Glutamatergic neuron (in vitro differentiated cells): ENCODE data around the gene NFATC2. TPM values are rescaled to one million over a fixed set of nuclear protein-coding genes. Genes with fewer than 3 reads are reported as not detected.

Source experiments
- DNase-seq: peaks from one replicate; pipeline ENCODE4 v3.0.0; 2022
- H3K27ac Mint-ChIP-seq: one replicate; pipeline ENCODE4 v1.8.0; 2020; ENCODE audit warnings: mild to moderate bottlenecking, mixed read lengths, inconsistent platforms; ENCODE audit not compliant: unreplicated experiment
- H3K27me3 Mint-ChIP-seq: one replicate; pipeline ENCODE4 v1.8.0; 2020; ENCODE audit warnings: mild to moderate bottlenecking, moderate library complexity, mixed read lengths, inconsistent platforms; ENCODE audit not compliant: unreplicated experiment
- H3K36me3 Mint-ChIP-seq: one replicate; pipeline ENCODE4 v1.8.0; 2020; ENCODE audit warnings: mild to moderate bottlenecking, mixed read lengths, inconsistent platforms; ENCODE audit not compliant: unreplicated experiment
- H3K4me1 Mint-ChIP-seq: one replicate; pipeline ENCODE4 v1.8.0; 2020; ENCODE audit warnings: mild to moderate bottlenecking, low read depth, mixed read lengths, inconsistent platforms; ENCODE audit not compliant: unreplicated experiment
- H3K4me3 Mint-ChIP-seq: one replicate; pipeline ENCODE4 v1.8.0; 2020; ENCODE audit warnings: mild to moderate bottlenecking, mixed read lengths, inconsistent platforms; ENCODE audit not compliant: unreplicated experiment
- H3K9me3 Mint-ChIP-seq: one replicate; pipeline ENCODE4 v1.8.0; 2020; ENCODE audit warnings: mild to moderate bottlenecking, moderate library complexity, mixed read lengths, inconsistent platforms; ENCODE audit not compliant: unreplicated experiment
- total RNA-seq: library from RNA; stranded (reverse); fragmentation: NEBNext Ultra II Directional; extraction: Animal tissue kit (Norgen Biotek cat#: 25700); gene quantifications from one replicate; pipeline ENCODE4 v1.2.1, GENCODE V29; 2021; ENCODE audit not compliant: unreplicated experiment
- TF ChIP-seq, protein P1 (sequence below): fragments of 200-600 bp; sonication (generic); IDR thresholded peaks from one replicate; pipeline ENCODE4 v1.5.0; 2021; ENCODE audit not compliant: partially characterized antibody, unreplicated experiment

The NFATC2 gene
- total RNA-seq, 1 donor from 2014 or later, result not detected

DNA sequence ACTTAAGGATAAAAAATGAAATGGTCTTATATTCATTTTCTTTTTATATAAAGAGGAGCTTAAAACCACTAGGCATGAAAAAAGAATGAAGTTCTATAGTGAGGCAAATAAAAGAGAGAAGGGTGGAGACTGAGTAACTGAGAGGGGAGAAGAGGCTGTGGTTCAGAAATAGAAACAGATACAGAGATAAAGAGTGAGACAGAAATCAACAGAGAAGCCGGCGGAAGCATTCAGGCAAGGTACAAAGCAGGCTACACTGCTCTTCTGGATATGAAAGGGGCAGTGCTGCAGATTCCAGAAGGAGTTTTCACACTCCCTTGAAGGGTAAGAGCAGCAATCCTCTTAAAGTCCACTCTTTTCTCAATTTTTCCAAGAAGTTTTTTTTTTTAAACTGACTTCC, 29.9 kb downstream of the NFATC2 start:
- H3K9me3 Mint-ChIP-seq, result no peaks in the 10 kb centered on the region
- peaks cover 6% of the 10 kb centered on the region for H3K27me3 Mint-ChIP-seq
- H3K4me1 Mint-ChIP-seq, result peaks cover 8% of the 10 kb centered on the region
- DNase-seq, result no peak
- H3K27ac Mint-ChIP-seq, result no peak overlapping the region
- H3K36me3 Mint-ChIP-seq, result peaks cover 10% of the 10 kb centered on the region
- no peak overlapping the region for H3K4me3 Mint-ChIP-seq
- TF ChIP-seq, protein P1, sequence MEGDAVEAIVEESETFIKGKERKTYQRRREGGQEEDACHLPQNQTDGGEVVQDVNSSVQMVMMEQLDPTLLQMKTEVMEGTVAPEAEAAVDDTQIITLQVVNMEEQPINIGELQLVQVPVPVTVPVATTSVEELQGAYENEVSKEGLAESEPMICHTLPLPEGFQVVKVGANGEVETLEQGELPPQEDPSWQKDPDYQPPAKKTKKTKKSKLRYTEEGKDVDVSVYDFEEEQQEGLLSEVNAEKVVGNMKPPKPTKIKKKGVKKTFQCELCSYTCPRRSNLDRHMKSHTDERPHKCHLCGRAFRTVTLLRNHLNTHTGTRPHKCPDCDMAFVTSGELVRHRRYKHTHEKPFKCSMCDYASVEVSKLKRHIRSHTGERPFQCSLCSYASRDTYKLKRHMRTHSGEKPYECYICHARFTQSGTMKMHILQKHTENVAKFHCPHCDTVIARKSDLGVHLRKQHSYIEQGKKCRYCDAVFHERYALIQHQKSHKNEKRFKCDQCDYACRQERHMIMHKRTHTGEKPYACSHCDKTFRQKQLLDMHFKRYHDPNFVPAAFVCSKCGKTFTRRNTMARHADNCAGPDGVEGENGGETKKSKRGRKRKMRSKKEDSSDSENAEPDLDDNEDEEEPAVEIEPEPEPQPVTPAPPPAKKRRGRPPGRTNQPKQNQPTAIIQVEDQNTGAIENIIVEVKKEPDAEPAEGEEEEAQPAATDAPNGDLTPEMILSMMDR, result no peak

DNA sequence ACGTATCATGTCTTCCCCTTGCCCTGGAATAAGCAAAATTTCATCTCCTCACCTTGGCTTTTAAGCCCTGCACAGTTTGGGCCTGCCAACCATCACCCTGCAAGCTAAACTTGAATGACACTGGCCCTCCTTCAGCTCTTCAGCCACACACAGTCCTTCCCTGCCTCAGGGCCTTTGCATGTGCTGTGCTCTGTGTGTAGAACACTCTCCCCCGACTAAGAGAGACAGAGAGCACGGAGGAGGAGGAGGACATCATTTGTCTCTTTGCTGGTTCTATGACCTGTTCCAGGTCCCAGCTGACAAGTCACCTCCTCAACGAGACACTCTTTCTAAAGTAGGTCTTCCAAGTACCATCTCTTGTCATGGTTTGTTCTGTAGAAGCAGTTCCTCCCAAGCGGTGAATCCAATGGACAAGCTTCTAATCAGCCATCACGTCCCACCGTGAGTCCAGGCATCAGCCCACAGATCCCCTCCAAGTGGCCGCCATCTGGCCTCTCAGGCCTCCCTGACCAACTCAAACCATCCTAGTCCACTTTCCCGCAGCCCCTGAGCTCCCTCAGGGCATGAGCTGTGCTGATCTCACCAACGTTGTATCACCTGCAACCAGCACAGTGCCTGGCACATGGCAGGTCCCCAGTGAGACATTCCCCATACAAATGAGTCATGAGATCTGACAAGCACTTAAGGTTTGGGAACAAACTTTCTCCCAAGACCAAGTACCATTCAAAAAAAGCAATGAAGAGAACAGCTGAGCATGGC, 30.5 kb downstream of the NFATC2 start:
- H3K4me3 Mint-ChIP-seq, result no peak overlapping the region
- TF ChIP-seq, protein P1, result no peak
- peaks cover 8% of the 10 kb centered on the region for H3K4me1 Mint-ChIP-seq
- no peak overlapping the region for H3K27ac Mint-ChIP-seq
- no peaks in the 10 kb centered on the region for H3K9me3 Mint-ChIP-seq
- peaks cover 10% of the 10 kb centered on the region for H3K36me3 Mint-ChIP-seq
- H3K27me3 Mint-ChIP-seq, result peaks cover 6% of the 10 kb centered on the region
- no peak for DNase-seq

DNA sequence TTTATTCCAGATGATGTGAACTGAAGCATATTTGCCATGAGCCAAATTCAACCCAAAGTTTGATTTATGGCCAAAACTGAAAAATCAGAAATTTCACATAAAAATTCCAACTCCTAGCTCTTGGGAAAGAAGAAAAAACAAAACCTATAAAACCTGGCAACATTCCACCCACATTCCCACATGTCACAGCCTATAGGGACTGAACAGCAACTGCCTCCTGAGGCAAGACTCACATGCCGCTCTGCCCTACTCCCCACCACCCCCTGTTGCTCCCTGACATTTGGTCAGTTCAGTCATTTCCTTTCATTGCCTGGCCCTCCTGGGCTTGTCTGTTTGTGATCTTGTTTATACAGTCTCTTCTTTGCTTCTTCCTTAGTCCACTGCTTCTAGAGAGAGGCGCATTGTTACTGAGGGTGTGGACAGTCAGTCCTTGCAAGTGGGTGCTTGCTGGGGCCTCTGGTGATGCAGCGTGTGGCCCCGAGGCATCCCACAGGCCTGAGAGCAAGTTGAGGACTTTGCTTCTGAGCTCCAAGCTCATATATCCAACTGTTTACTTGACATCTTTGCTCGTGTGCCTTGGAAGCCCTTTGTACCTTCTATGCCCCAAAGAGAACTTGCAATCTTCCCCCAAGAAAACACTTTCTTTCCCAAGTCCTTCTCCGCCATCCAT, 31.4 kb downstream of the NFATC2 start:
- no peak for DNase-seq
- H3K27ac Mint-ChIP-seq, result no peak overlapping the region
- H3K36me3 Mint-ChIP-seq, result peaks cover 10% of the 10 kb centered on the region
- TF ChIP-seq, protein P1, result no peak
- H3K4me1 Mint-ChIP-seq, result peaks cover 8% of the 10 kb centered on the region
- peaks cover 6% of the 10 kb centered on the region for H3K27me3 Mint-ChIP-seq
- no peaks in the 10 kb centered on the region for H3K9me3 Mint-ChIP-seq
- no peak overlapping the region for H3K4me3 Mint-ChIP-seq

DNA sequence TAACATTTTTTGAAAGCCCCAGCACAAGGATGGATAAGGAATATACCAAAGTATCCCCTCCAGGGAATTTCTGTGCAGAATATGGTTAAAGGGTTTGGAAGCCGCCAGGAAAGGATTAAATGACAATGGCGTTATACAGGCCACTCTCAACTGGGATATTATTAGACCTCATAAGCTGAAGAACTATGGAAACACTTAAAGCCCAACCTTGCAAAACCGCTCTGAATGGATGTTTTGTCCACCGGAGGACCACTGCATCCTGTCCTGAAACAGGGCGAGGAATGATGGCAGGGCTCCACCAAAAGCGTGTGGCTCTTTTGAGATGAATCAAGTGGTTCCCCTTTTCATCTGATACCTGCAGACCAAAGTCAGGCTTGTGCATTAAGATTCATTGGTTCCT, 32.4 kb downstream of the NFATC2 start:
- Mint-ChIP-seq H3K36me3 (peaks cover 10% of the 10 kb centered on the region), H3K9me3 (no peaks in the 10 kb centered on the region), H3K27me3 (peaks cover 6% of the 10 kb centered on the region), H3K4me3 (no peak overlapping the region), H3K4me1 (peaks cover 8% of the 10 kb centered on the region), H3K27ac (no peak overlapping the region)
- TF ChIP-seq, protein P1, result no peak
- DNase-seq, result no peak

DNA sequence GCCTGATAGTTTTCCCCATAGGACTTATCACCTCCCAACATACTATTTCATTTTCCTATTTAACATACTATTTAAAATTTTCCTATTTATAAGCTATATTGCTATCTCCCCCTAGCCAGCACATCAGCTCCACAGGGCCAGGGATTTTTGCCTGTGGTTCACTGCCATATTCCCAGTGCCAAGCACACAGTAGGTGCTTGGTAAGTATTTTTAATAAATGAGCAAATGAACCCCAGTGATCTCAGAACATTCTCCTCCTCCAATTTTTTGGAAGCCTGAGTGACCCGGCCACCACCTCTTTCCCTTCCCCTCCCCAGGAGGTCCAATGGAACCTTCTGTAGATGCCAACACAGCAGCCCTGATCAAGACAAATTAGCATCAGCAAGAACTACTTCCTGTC, 33.3 kb downstream of the NFATC2 start:
- H3K36me3 Mint-ChIP-seq, result peaks cover 10% of the 10 kb centered on the region
- H3K27me3 Mint-ChIP-seq, result peaks cover 6% of the 10 kb centered on the region
- H3K27ac Mint-ChIP-seq, result no peak overlapping the region
- DNase-seq, result no peak
- H3K4me1 Mint-ChIP-seq, result peaks cover 8% of the 10 kb centered on the region
- H3K4me3 Mint-ChIP-seq, result no peak overlapping the region
- no peaks in the 10 kb centered on the region for H3K9me3 Mint-ChIP-seq
- TF ChIP-seq, protein P1, result no peak
